HEK293 (cell line): ENCODE results near the gene CCNY.

Experiments used
- CTCF ChIA-PET: fragments of 350-600 bp; formaldehyde crosslinking; extraction: SDS; loops from one replicate; lab custom pipeline; 2021; ENCODE audit warnings: antibody characterized with exemption; lab: Yijun Ruan, JAX
- POLR2A ChIA-PET: fragments of 300-600 bp; formaldehyde crosslinking; extraction: SDS; loops from one replicate; lab custom pipeline; 2020; ENCODE audit warnings: antibody characterized with exemption, inconsistent platforms; lab: Yijun Ruan, JAX
- H3K27ac ChIP-seq: fragments of 200-500 bp; sonication (Bioruptor generic); 2 replicates; pipeline ENCODE4 v1.5.1; 2014; ENCODE audit warnings: low read depth, low read length, control low read depth, inconsistent platforms; ENCODE audit errors: extremely low read depth
- H3K36me3 ChIP-seq, 2 experiments: fragments of 200-500 bp in 1 of 2; sonication (Bioruptor generic) in 1 of 2; 1 replicate in 1 of 2; 2 replicates in 1 of 2; pipeline ENCODE4 v1.5.1; 2014 to 2017; ENCODE audit warnings: inconsistent platforms in 2 of 2, low read length in 2 of 2; ENCODE audit not compliant: control insufficient read depth in 2 of 2, insufficient read depth in 1 of 2
- H3K4me1 ChIP-seq: fragments of 200-500 bp; sonication (Bioruptor generic); 2 replicates; pipeline ENCODE4 v1.5.1; 2014; ENCODE audit warnings: mild to moderate bottlenecking, low read length, inconsistent platforms; ENCODE audit not compliant: control insufficient read depth, insufficient read depth
- H3K4me3 ChIP-seq: 2 replicates; pipeline ENCODE4 v1.5.1; 2011; ENCODE audit warnings: low read depth, mild to moderate bottlenecking, control low read depth, low read length, moderate library complexity
- H3K9me3 ChIP-seq: fragments of 200-500 bp; sonication (Bioruptor generic); 2 replicates; pipeline ENCODE4 v1.5.1; 2014; ENCODE audit warnings: low read depth, low read length, inconsistent platforms; ENCODE audit not compliant: control insufficient read depth, insufficient read depth
- AEBP2 ChIP-seq: fragments of 450-650 bp; formaldehyde crosslinking; IDR thresholded peaks from 2 replicates; pipeline ENCODE4 v1.5.1; 2016; ENCODE audit warnings: missing biosample characterization, missing genetic modification characterization, borderline replicate concordance
- BCL11B ChIP-seq: fragments of 450-650 bp; formaldehyde crosslinking; IDR thresholded peaks from 2 replicates; pipeline ENCODE4 v1.5.1; 2016; ENCODE audit warnings: low read depth, missing biosample characterization, missing genetic modification characterization
- KLF10 ChIP-seq: fragments of 450-650 bp; IDR thresholded peaks from 2 replicates; pipeline ENCODE4 v1.5.1; 2018; ENCODE audit warnings: missing biosample characterization, mild to moderate bottlenecking, missing genetic modification characterization
- KLF17 ChIP-seq: fragments of 450-650 bp; formaldehyde crosslinking; IDR thresholded peaks from 2 replicates; pipeline ENCODE4 v1.5.1; 2016; ENCODE audit warnings: missing biosample characterization, missing genetic modification characterization
- PRDM10 ChIP-seq: fragments of 450-650 bp; formaldehyde crosslinking; IDR thresholded peaks from 2 replicates; pipeline ENCODE4 v1.5.1; 2016; ENCODE audit warnings: missing biosample characterization, missing genetic modification characterization
- REST ChIP-seq: fragments of 450-650 bp; formaldehyde crosslinking; IDR thresholded peaks from 2 replicates; pipeline ENCODE4 v1.5.1; 2016; ENCODE audit warnings: missing biosample characterization, missing genetic modification characterization
- ZBTB1 ChIP-seq: fragments of 450-650 bp; formaldehyde crosslinking; IDR thresholded peaks from 2 replicates; pipeline ENCODE4 v1.5.1; 2016; ENCODE audit warnings: missing biosample characterization, missing genetic modification characterization
- ZBTB17 ChIP-seq: fragments of 450-650 bp; formaldehyde crosslinking; IDR thresholded peaks from 2 replicates; pipeline ENCODE4 v1.5.1; 2016; ENCODE audit warnings: missing biosample characterization, missing genetic modification characterization
- ZBTB48 ChIP-seq: fragments of 450-650 bp; formaldehyde crosslinking; IDR thresholded peaks from 2 replicates; pipeline ENCODE4 v1.5.1; 2016; ENCODE audit warnings: missing biosample characterization, missing genetic modification characterization
- ZBTB8A ChIP-seq: fragments of 450-650 bp; formaldehyde crosslinking; IDR thresholded peaks from 2 replicates; pipeline ENCODE4 v1.5.1; 2016; ENCODE audit warnings: missing biosample characterization, missing genetic modification characterization
- ZNF138 ChIP-seq: fragments of 450-650 bp; formaldehyde crosslinking; IDR thresholded peaks from 2 replicates; pipeline ENCODE4 v1.5.1; 2016; ENCODE audit warnings: missing biosample characterization, missing genetic modification characterization, borderline replicate concordance
- ZNF146 ChIP-seq: fragments of 450-650 bp; formaldehyde crosslinking; IDR thresholded peaks from 2 replicates; pipeline ENCODE4 v1.5.1; 2016; ENCODE audit warnings: missing biosample characterization, missing genetic modification characterization
- ZNF341 ChIP-seq: fragments of 450-650 bp; formaldehyde crosslinking; IDR thresholded peaks from 2 replicates; pipeline ENCODE4; 2016; ENCODE audit warnings: low read depth, missing biosample characterization, missing genetic modification characterization
- ZNF423 ChIP-seq: fragments of 450-650 bp; formaldehyde crosslinking; IDR thresholded peaks from 2 replicates; pipeline ENCODE4 v1.5.1; 2016; ENCODE audit warnings: missing biosample characterization, missing genetic modification characterization
- ZNF433 ChIP-seq: fragments of 450-650 bp; formaldehyde crosslinking; IDR thresholded peaks from 2 replicates; pipeline ENCODE4 v1.5.1; 2016; ENCODE audit warnings: missing biosample characterization, missing genetic modification characterization, low read depth
- ZNF548 ChIP-seq: fragments of 450-650 bp; formaldehyde crosslinking; IDR thresholded peaks from 2 replicates; pipeline ENCODE4 v1.5.1; 2016; ENCODE audit warnings: missing biosample characterization, missing genetic modification characterization
- ZNF558 ChIP-seq: fragments of 450-650 bp; formaldehyde crosslinking; IDR thresholded peaks from 2 replicates; pipeline ENCODE4 v1.5.1; 2016; ENCODE audit warnings: missing biosample characterization, missing genetic modification characterization
- ZNF561 ChIP-seq: fragments of 450-650 bp; IDR thresholded peaks from 2 replicates; pipeline ENCODE4 v1.5.1; 2018; ENCODE audit warnings: missing biosample characterization, missing genetic modification characterization, borderline replicate concordance
- ZNF626 ChIP-seq: fragments of 450-650 bp; sonication (Bioruptor Pico); formaldehyde crosslinking; IDR thresholded peaks from 2 replicates; pipeline ENCODE4 v1.5.1; 2018; ENCODE audit warnings: missing biosample characterization, missing genetic modification characterization, inconsistent platforms
- ZNF660 ChIP-seq: fragments of 450-650 bp; IDR thresholded peaks from 2 replicates; pipeline ENCODE4 v1.5.1; 2018; ENCODE audit warnings: missing biosample characterization, mild to moderate bottlenecking, missing genetic modification characterization
- ZNF768 ChIP-seq: fragments of 450-650 bp; formaldehyde crosslinking; IDR thresholded peaks from 2 replicates; pipeline ENCODE4 v1.5.1; 2018; ENCODE audit warnings: missing biosample characterization, mild to moderate bottlenecking, missing genetic modification characterization
- ZNF830 ChIP-seq: fragments of 450-650 bp; IDR thresholded peaks from 2 replicates; pipeline ENCODE4 v1.5.0; 2018; ENCODE audit warnings: missing biosample characterization, missing genetic modification characterization, low read depth, mild to moderate bottlenecking, moderate library complexity
- ZNF843 ChIP-seq: fragments of 450-650 bp; formaldehyde crosslinking; IDR thresholded peaks from 2 replicates; pipeline ENCODE4 v1.5.1; 2016; ENCODE audit warnings: missing biosample characterization, missing genetic modification characterization

CCNY gene

GRCh38 chr10:35388682-35389081, 52.4 kb downstream of the CCNY start:
- ChIA-PET POLR2A (no interaction called here), CTCF (no interaction called here)
- no peak overlapping the region for H3K27ac ChIP-seq
- TF ChIP-seq ZNF660 (tag by site-specific recombination) (no peak), ZNF558 (tag by site-specific recombination) (no peak), ZNF768 (tag by site-specific recombination) (no peak), PRDM10 (tag by site-specific recombination) (no peak), ZNF423 (tag by site-specific recombination) (no peak), ZNF146 (tag by site-specific recombination) (no peak)
- peaks cover 20% of the 10 kb centered on the region for H3K4me1 ChIP-seq
- no peak overlapping the region for H3K4me3 ChIP-seq
- no peaks in the 10 kb centered on the region for H3K9me3 ChIP-seq
- no peaks in the 10 kb centered on the region for H3K36me3 ChIP-seq

GRCh38 chr10:35390161-35390840, 54.0 kb downstream of the CCNY start:
- CTCF ChIA-PET: no interaction called here
- no peak overlapping the region for H3K27ac ChIP-seq
- POLR2A ChIA-PET: no interaction called here

GRCh38 chr10:35390843-35391152, 54.5 kb downstream of the CCNY start:
- Histone ChIP-seq H3K27ac (no peak overlapping the region), H3K4me3 (no peak overlapping the region), H3K36me3 (no peaks in the 10 kb centered on the region), H3K4me1 (peaks cover 9% of the 10 kb centered on the region), H3K9me3 (no peaks in the 10 kb centered on the region)
- ChIA-PET CTCF (no interaction called here), POLR2A (no interaction called here)
- no peak for TF ChIP-seq ZBTB48
- no peak for TF ChIP-seq KLF10 (tag by site-specific recombination)
- TF ChIP-seq ZNF561 (tag by site-specific recombination): 0 out of 2 replicates have a peak, but pooled peaks have one; percentile 44
- TF ChIP-seq AEBP2 (tag by site-specific recombination): no peak
- no peak for TF ChIP-seq ZNF548 (tag by site-specific recombination)
- TF ChIP-seq ZNF830 (tag by site-specific recombination): no peak
- TF ChIP-seq KLF17 (tag by site-specific recombination): no peak
- no peak for TF ChIP-seq ZNF138

More at GRCh38 chr10:35390161-35390840, 54.0 kb downstream of the CCNY start:
- H3K4me1 ChIP-seq: peaks cover 9% of the 10 kb centered on the region
- H3K36me3 ChIP-seq: no peaks in the 10 kb centered on the region
- H3K9me3 ChIP-seq: no peaks in the 10 kb centered on the region
- no peak overlapping the region for H3K4me3 ChIP-seq
- no peak for TF ChIP-seq ZBTB1 (tag by site-specific recombination)
- no peak for TF ChIP-seq ZBTB17 (tag by site-specific recombination)
- no peak for TF ChIP-seq ZNF843
- no peak for TF ChIP-seq BCL11B (tag by site-specific recombination)
- TF ChIP-seq ZNF626 (tag by site-specific recombination): no peak
- TF ChIP-seq ZNF433: no peak
- TF ChIP-seq ZBTB8A (tag by site-specific recombination): no peak
- TF ChIP-seq ZNF341 (tag by site-specific recombination): no peak
- no peak for TF ChIP-seq ZNF830 (tag by site-specific recombination)
- TF ChIP-seq REST (tag by site-specific recombination): no peak
